GM20000 (cell line): ENCODE data around the gene LCP2.

ENCODE experiments used
- DNase-seq: peaks from one replicate; pipeline ENCODE4 v3.0.0; 2012; ENCODE audit warnings: low spot score
- CTCF ChIP-seq: IDR thresholded peaks from 2 replicates; pipeline ENCODE4 v1.5.1; 2012; ENCODE audit warnings: mild to moderate bottlenecking, control low read depth; ENCODE audit errors: extremely low read depth, missing control alignments

The LCP2 gene

GRCh38 chr5:170297589-170298462, at the start of gene LCP2:
TSS of gene LCP2 (minus strand) at chr5:170297777. CDS start at chr5:170297611, 166 bp downstream.
- TF ChIP-seq CTCF: no peak
- DNase-seq: peak; percentile 46

- no peak for DNase-seq
- no peak for TF ChIP-seq CTCF
Observed at GRCh38 chr5:170347022-170347567, 49.5 kb upstream of the LCP2 start.

GRCh38 chr5:170345971-170346370, 48.4 kb upstream of the LCP2 start:
- TF ChIP-seq CTCF: no peak
- no peak for DNase-seq

- no peak for DNase-seq
- no peak for TF ChIP-seq CTCF
Observed at GRCh38 chr5:170343177-170343576, 45.6 kb upstream of the LCP2 start.

GRCh38 chr5:170342153-170342725, 44.7 kb upstream of the LCP2 start:
- DNase-seq: no peak
- no peak for TF ChIP-seq CTCF

- no peak for TF ChIP-seq CTCF
- no peak for DNase-seq
Observed at GRCh38 chr5:170341545-170341944, 44.0 kb upstream of the LCP2 start.

GRCh38 chr5:170339780-170340167, 42.2 kb upstream of the LCP2 start:
- no peak for TF ChIP-seq CTCF
- DNase-seq: no peak
